ENCODE data around the gene ZNF318.
"Not testable (repeated sequence)": the region's sequence is repeated elsewhere in the genome, so short reads cannot be mapped to it uniquely, and the experiment has no call there.

DNA sequence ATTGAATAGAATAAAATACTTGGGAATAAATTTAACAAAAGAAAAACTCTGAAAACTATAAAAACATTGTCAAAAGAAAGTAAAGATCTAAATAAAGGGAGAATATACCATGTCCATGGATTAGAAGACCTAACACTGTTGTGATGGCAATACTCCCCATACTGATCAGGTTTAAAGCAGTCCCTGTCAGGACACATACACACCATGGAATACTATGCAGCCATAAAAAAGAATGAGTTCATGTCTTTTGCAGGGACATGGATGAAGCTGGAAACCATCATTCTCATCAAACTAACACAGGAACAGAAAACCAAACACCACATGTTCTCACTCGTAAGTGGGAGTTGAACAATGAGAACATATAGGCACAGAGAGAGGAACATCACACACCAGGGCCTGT lies 41.3 kb upstream of the ZNF318 start:
- not testable (repeated sequence) for TF ChIP-seq CTCF, POLR2A, EP300 (IDR thresholded peaks at IDR 0.05)

Data from ovary (tissue), 3 donors.